HCT116 (cell line): ENCODE results near the gene PGAM5. TPM values are rescaled to one million over a fixed set of nuclear protein-coding genes. Genes with fewer than 3 reads are reported as not detected.

Experiments
- ATAC-seq: fragments of 200-7000 bp; cut with Tn5 transposase; 2 replicates; pipeline ENCODE4 v1.9.1; 2020; ENCODE audit warnings: mild to moderate bottlenecking, moderate library complexity
- BruUV-seq: library from RNA; stranded (reverse); fragments of 400-500 nt; replicated peaks from 2 replicates; lab custom pipeline; 2021; lab: Mats Ljungman, UMichigan
- CTCF ChIA-PET: fragments of 300-600 bp; sonication (Branson Sonifier 250); formaldehyde crosslinking; loops from one replicate; lab custom pipeline; 2021; ENCODE audit warnings: antibody characterized with exemption; lab: Charles Lee
- POLR2A ChIA-PET: fragments of 300-600, 350-600 bp; sonication (Branson Sonifier 250); formaldehyde crosslinking; loops from one replicate; lab custom pipeline; 2021; ENCODE audit warnings: antibody characterized with exemption; lab: Charles Lee
- RAD21 ChIA-PET, 2 experiments: fragments of 300-600 bp; sonication (Branson Sonifier 250); formaldehyde crosslinking; loops; one replicate each; lab custom pipeline; 2023; ENCODE audit warnings: low total read pairs in 2 of 2; ENCODE audit not compliant: uncharacterized antibody in 2 of 2, unreplicated experiment in 2 of 2, low non-redundant PET in 1 of 2; lab: Charles Lee
- DNase-seq: peaks from one replicate; pipeline ENCODE4 v3.0.0-alpha.2; 2010; ENCODE audit warnings: low read depth, low spot score
- H2AFZ ChIP-seq: fragments of 200-600 bp; shearing (Covaris generic), sonication (generic); 2 replicates; pipeline ENCODE4 v1.6.1; 2017; ENCODE audit warnings: low read depth, mixed run types, mixed read lengths, antibody characterized with exemption, low read length; ENCODE audit not compliant: poor library complexity, severe bottlenecking
- H3K27ac ChIP-seq: 2 replicates; pipeline ENCODE4 v1.5.1; 2012; ENCODE audit warnings: low read depth, low read length
- H3K27me3 ChIP-seq: fragments of 200-600 bp; sonication (generic); 2 replicates; pipeline ENCODE4 v1.6.1; 2016; ENCODE audit warnings: mixed run types, low read length, mixed read lengths; ENCODE audit not compliant: insufficient read depth
- H3K36me3 ChIP-seq, 2 experiments: fragments of 200-500 bp in 1 of 2; fragments of 200-600 bp in 1 of 2; sonication (Bioruptor generic) in 1 of 2; sonication (generic) in 1 of 2; 2 replicates each; pipeline versions ENCODE4 v1.5.1 to v1.6.1; 2014 to 2016; ENCODE audit warnings: low read length in 2 of 2, inconsistent platforms in 1 of 2, mixed read lengths in 1 of 2, mixed run types in 1 of 2; ENCODE audit not compliant: insufficient read depth in 2 of 2, control insufficient read depth in 1 of 2
- H3K4me1 ChIP-seq, 2 experiments: fragments of 200-600 bp in 1 of 2; sonication (generic) in 1 of 2; 2 replicates each; pipeline versions ENCODE4 v1.5.1 to v1.6.1; 2012 to 2017; ENCODE audit warnings: low read length in 2 of 2, inconsistent platforms in 1 of 2, mild to moderate bottlenecking in 1 of 2, mixed read lengths in 1 of 2, mixed run types in 1 of 2, moderate library complexity in 1 of 2; ENCODE audit not compliant: insufficient read depth in 2 of 2, control insufficient read depth in 1 of 2
- H3K4me2 ChIP-seq: fragments of 200-600 bp; sonication (generic); 2 replicates; pipeline ENCODE4 v1.6.1; 2017; ENCODE audit warnings: mixed run types, low read length, mixed read lengths
- H3K4me3 ChIP-seq, 2 experiments: fragments of 200-600 bp in 1 of 2; sonication (generic) in 1 of 2; replicated peaks in 1 of 2; 2 replicates each; pipeline ENCODE4 v1.5.1; 2011 to 2016; ENCODE audit warnings: low read length in 2 of 2, control low read depth in 1 of 2, low read depth in 1 of 2, mild to moderate bottlenecking in 1 of 2, mixed read lengths in 1 of 2, mixed run types in 1 of 2
- H3K79me2 ChIP-seq: fragments of 200-600 bp; sonication (generic); 2 replicates; pipeline ENCODE4 v1.6.1; 2017; ENCODE audit warnings: mild to moderate bottlenecking, mixed run types, low read length, moderate library complexity, mixed read lengths; ENCODE audit not compliant: insufficient read depth
- H3K9ac ChIP-seq: fragments of 200-600 bp; sonication (generic); 2 replicates; pipeline ENCODE4 v1.6.1; 2016; ENCODE audit warnings: low read length, mixed read lengths
- H3K9me2 ChIP-seq: fragments of 200-600 bp; sonication (generic), shearing (Covaris generic); 2 replicates; pipeline ENCODE4 v1.6.1; 2017; ENCODE audit warnings: mixed run types, mild to moderate bottlenecking, moderate library complexity; ENCODE audit not compliant: insufficient read depth
- H3K9me3 ChIP-seq, 2 experiments: fragments of 200-500 bp in 1 of 2; fragments of 200-600 bp in 1 of 2; sonication (Bioruptor generic) in 1 of 2; sonication (generic) in 1 of 2; 2 replicates each; pipeline ENCODE4 v1.6.1; 2014 to 2017; ENCODE audit warnings: low read length in 2 of 2, mixed read lengths in 2 of 2, inconsistent platforms in 1 of 2, low read depth in 1 of 2, mild to moderate bottlenecking in 1 of 2, mixed run types in 1 of 2, moderate library complexity in 1 of 2; ENCODE audit not compliant: control insufficient read depth in 1 of 2, insufficient read depth in 1 of 2
- H4K20me1 ChIP-seq: fragments of 200-600 bp; sonication (generic), shearing (Covaris generic); 2 replicates; pipeline ENCODE4 v1.6.1; 2017; ENCODE audit warnings: mixed run types, mild to moderate bottlenecking, moderate library complexity; ENCODE audit not compliant: insufficient read depth
- CBX3 ChIP-seq: IDR thresholded peaks from 2 replicates; pipeline ENCODE4 v1.6.1; 2012; ENCODE audit warnings: low read depth
- CEBPB ChIP-seq: IDR thresholded peaks from 2 replicates; pipeline ENCODE4 v1.6.1; 2012; ENCODE audit warnings: low read depth
- ELF1 ChIP-seq: IDR thresholded peaks from 2 replicates; pipeline ENCODE4 v1.6.1; 2012; ENCODE audit warnings: low read depth, borderline replicate concordance
- EZH2 ChIP-seq: fragments of 200-600 bp; sonication (generic); IDR thresholded peaks from 2 replicates; pipeline ENCODE4 v1.6.1; 2017; ENCODE audit warnings: antibody characterized with exemption, mixed run types
- FOSL1 ChIP-seq: IDR thresholded peaks from 2 replicates; pipeline ENCODE4 v1.6.1; 2012; ENCODE audit warnings: low read depth
- JUND ChIP-seq: IDR thresholded peaks from 2 replicates; pipeline ENCODE4 v1.6.1; 2012
- POLR2A ChIP-seq: IDR thresholded peaks from 2 replicates; pipeline ENCODE4 v1.7.0; 2011; ENCODE audit warnings: borderline replicate concordance; ENCODE audit not compliant: insufficient read depth, insufficient read length; ENCODE audit errors: extremely low read depth
- POLR2AphosphoS5 ChIP-seq: IDR thresholded peaks from 2 replicates; pipeline ENCODE4 v1.6.1; 2011; ENCODE audit warnings: mild to moderate bottlenecking, low read depth, low read length, moderate library complexity
- RAD21 ChIP-seq: IDR thresholded peaks from 2 replicates; pipeline ENCODE4 v1.6.1; 2012; ENCODE audit warnings: low read depth, mild to moderate bottlenecking
- SIN3A ChIP-seq: IDR thresholded peaks from 2 replicates; pipeline ENCODE4 v1.6.1; 2012; ENCODE audit warnings: low read depth
- SP1 ChIP-seq: IDR thresholded peaks from 2 replicates; pipeline ENCODE4 v1.6.1; 2012; ENCODE audit warnings: low read depth
- ZFX ChIP-seq: fragments of 450-650 bp; IDR thresholded peaks from 2 replicates; pipeline ENCODE4 v1.6.1; 2017
- ZNF274 ChIP-seq: fragments of 200-500 bp; sonication (Bioruptor generic); IDR thresholded peaks from 2 replicates; pipeline ENCODE4 v1.6.1; 2014; ENCODE audit warnings: mild to moderate bottlenecking, low read depth, low read length, inconsistent platforms
- intact Hi-C: fragments of 100-400 bp; cut with micrococcal nuclease; formaldehyde crosslinking; loops from 2 replicates; pipeline ENCODE4 v1.10.0; 2022
- total RNA-seq: library from RNA; stranded (reverse); gene quantifications from one replicate; pipeline ENCODE4 v1.2.1, GENCODE V29; 2021; ENCODE audit not compliant: unreplicated experiment
- TF ChIP-seq, protein P1 (sequence below): IDR thresholded peaks from 2 replicates; pipeline ENCODE4 v1.6.1; 2012
- TF ChIP-seq, protein P2 (sequence below): IDR thresholded peaks from 2 replicates; pipeline ENCODE4 v1.6.1; 2012; ENCODE audit warnings: low read depth

The PGAM5 gene
- total RNA-seq, 1 experiment from 2014 or later: 98.3 TPM

GRCh38 chr12:132736378-132736777, 25.7 kb downstream of the PGAM5 start:
- Histone ChIP-seq H3K27ac (no peak overlapping the region), H3K9me2 (no peaks in the 10 kb centered on the region), H3K79me2 (0 out of 2 replicates have a peak, but pooled peaks cover 9% of the 10 kb centered on the region), H3K9ac (no peak overlapping the region), H3K4me3 (no peak overlapping the region), H4K20me1 (0 out of 2 replicates have a peak, but pooled peaks cover under 1% of the 10 kb centered on the region), H3K4me2 (no peak overlapping the region), H2AFZ (no peak overlapping the region), H3K4me1 (no peaks in the 10 kb centered on the region), H3K36me3 (peaks cover 56 to 58% of the 10 kb centered on the region in 2 experiments), H3K9me3 (no peaks in the 10 kb centered on the region), H3K27me3 (no peaks in the 10 kb centered on the region)
- ChIA-PET POLR2A (no interaction called here), RAD21 (no interaction called here), CTCF (no interaction called here)
- intact Hi-C loops: no loop called here
- BruUV-seq: no TSS peak
- ATAC-seq: no peak
- DNase-seq: no peak
- no peak for TF ChIP-seq FOSL1
- TF ChIP-seq CBX3: no peak
- no peak for TF ChIP-seq JUND
- no peak for TF ChIP-seq RAD21
- no peak for TF ChIP-seq SIN3A

- Histone ChIP-seq H4K20me1 (0 out of 2 replicates have a peak, but pooled peaks cover 5% of the 10 kb centered on the region), H3K4me2 (no peak overlapping the region), H3K27ac (no peak overlapping the region), H3K9ac (no peak overlapping the region), H3K27me3 (no peaks in the 10 kb centered on the region), H3K9me2 (no peaks in the 10 kb centered on the region), H3K4me1 (no peaks in the 10 kb centered on the region), H3K4me3 (no peak overlapping the region), H3K9me3 (no peaks in the 10 kb centered on the region), H3K79me2 (peaks cover 13% of the 10 kb centered on the region; the same call in 1 of the 2 replicates), H3K36me3 (peaks cover 53 to 58% of the 10 kb centered on the region in 2 experiments), H2AFZ (no peak overlapping the region)
- BruUV-seq: no TSS peak
- POLR2A ChIA-PET: no interaction called here
- TF ChIP-seq ELF1: no peak
- TF ChIP-seq ZFX: no peak
- no peak for TF ChIP-seq EZH2
- TF ChIP-seq CBX3: no peak
- no peak for TF ChIP-seq POLR2A
- TF ChIP-seq CEBPB: no peak
- no peak for TF ChIP-seq POLR2AphosphoS5
- TF ChIP-seq JUND: no peak
- no peak for TF ChIP-seq SP1
- no peak for TF ChIP-seq RAD21
- TF ChIP-seq, protein P1, sequence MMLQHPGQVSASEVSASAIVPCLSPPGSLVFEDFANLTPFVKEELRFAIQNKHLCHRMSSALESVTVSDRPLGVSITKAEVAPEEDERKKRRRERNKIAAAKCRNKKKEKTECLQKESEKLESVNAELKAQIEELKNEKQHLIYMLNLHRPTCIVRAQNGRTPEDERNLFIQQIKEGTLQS: no peak
- TF ChIP-seq SIN3A: no peak
- TF ChIP-seq, protein P2, sequence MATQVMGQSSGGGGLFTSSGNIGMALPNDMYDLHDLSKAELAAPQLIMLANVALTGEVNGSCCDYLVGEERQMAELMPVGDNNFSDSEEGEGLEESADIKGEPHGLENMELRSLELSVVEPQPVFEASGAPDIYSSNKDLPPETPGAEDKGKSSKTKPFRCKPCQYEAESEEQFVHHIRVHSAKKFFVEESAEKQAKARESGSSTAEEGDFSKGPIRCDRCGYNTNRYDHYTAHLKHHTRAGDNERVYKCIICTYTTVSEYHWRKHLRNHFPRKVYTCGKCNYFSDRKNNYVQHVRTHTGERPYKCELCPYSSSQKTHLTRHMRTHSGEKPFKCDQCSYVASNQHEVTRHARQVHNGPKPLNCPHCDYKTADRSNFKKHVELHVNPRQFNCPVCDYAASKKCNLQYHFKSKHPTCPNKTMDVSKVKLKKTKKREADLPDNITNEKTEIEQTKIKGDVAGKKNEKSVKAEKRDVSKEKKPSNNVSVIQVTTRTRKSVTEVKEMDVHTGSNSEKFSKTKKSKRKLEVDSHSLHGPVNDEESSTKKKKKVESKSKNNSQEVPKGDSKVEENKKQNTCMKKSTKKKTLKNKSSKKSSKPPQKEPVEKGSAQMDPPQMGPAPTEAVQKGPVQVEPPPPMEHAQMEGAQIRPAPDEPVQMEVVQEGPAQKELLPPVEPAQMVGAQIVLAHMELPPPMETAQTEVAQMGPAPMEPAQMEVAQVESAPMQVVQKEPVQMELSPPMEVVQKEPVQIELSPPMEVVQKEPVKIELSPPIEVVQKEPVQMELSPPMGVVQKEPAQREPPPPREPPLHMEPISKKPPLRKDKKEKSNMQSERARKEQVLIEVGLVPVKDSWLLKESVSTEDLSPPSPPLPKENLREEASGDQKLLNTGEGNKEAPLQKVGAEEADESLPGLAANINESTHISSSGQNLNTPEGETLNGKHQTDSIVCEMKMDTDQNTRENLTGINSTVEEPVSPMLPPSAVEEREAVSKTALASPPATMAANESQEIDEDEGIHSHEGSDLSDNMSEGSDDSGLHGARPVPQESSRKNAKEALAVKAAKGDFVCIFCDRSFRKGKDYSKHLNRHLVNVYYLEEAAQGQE: no peak
- no peak for TF ChIP-seq ZNF274
- CTCF ChIA-PET: no interaction called here
- DNase-seq (no peak), ATAC-seq (no peak)
- RAD21 ChIA-PET: no interaction called here
- intact Hi-C loops: no loop called here
These were observed 26.3 kb downstream of the PGAM5 start for GRCh38 chr12:132736913-132737312.
